ENCODE data around the gene ODC1.

Gene ODC1

GRCh38 chr2:10392951-10393639 is 55.0 kb downstream of the ODC1 start:
- Histone ChIP-seq H3K36me3 (ENCODE audit: insufficient read depth, low read length) (no peaks in the 10 kb centered on the region), H3K9ac (ENCODE audit: low read depth, low read length) (no peak overlapping the region), H3K4me1 (ENCODE audit: insufficient read depth, low read length) (peaks cover 10% of the 10 kb centered on the region; the same call in 1 of the 2 replicates), H3K9me3 (ENCODE audit: control insufficient read depth, insufficient read depth, low read length) (no peaks in the 10 kb centered on the region)

GRCh38 chr2:10392548-10392947 is 55.6 kb downstream of the ODC1 start:
- H3K4me1 ChIP-seq (ENCODE audit: insufficient read depth, low read length), result peaks cover 10% of the 10 kb centered on the region; the same call in 1 of the 2 replicates
- H3K36me3 ChIP-seq (ENCODE audit: insufficient read depth, low read length), result no peaks in the 10 kb centered on the region
- H3K9me3 ChIP-seq (ENCODE audit: control insufficient read depth, insufficient read depth, low read length), result no peaks in the 10 kb centered on the region
- H3K9ac ChIP-seq (ENCODE audit: low read depth, low read length), result no peak overlapping the region

GRCh38 chr2:10392100-10392499 is 56.0 kb downstream of the ODC1 start:
- no peaks in the 10 kb centered on the region for H3K36me3 ChIP-seq (ENCODE audit: insufficient read depth, low read length)
- no peak overlapping the region for H3K9ac ChIP-seq (ENCODE audit: low read depth, low read length)
- H3K4me1 ChIP-seq (ENCODE audit: insufficient read depth, low read length), result peaks cover 10% of the 10 kb centered on the region; the same call in 1 of the 2 replicates
- H3K9me3 ChIP-seq (ENCODE audit: control insufficient read depth, insufficient read depth, low read length), result no peaks in the 10 kb centered on the region

- Histone ChIP-seq H3K4me1 (ENCODE audit: insufficient read depth, low read length) (peaks cover 18% of the 10 kb centered on the region; the same call in 1 of the 2 replicates), H3K36me3 (ENCODE audit: insufficient read depth, low read length) (no peaks in the 10 kb centered on the region), H3K9ac (ENCODE audit: low read depth, low read length) (no peak overlapping the region), H3K9me3 (ENCODE audit: control insufficient read depth, insufficient read depth, low read length) (no peaks in the 10 kb centered on the region)
Observed at GRCh38 chr2:10390369-10390801, 57.7 kb downstream of the ODC1 start.

Measured in ES-I3 (cell line).